HTR-8/SVneo (cell line): ENCODE data around the gene CEACAM19.
"Not testable (repeated sequence)": the region's sequence is repeated elsewhere in the genome, so short reads cannot be mapped to it uniquely, and the experiment has no call there.

ENCODE experiments used
- DNase-seq: peaks from one replicate; pipeline ENCODE4 v3.0.0; 2011; ENCODE audit warnings: low spot score, mixed read lengths; ENCODE audit not compliant: insufficient read length
- FAIRE-seq: peaks from 2 replicates; lab custom pipeline; 2011; peaks lifted over from hg19 to GRCh38; lab: Jason Lieb, UNC

CEACAM19 gene

DNA sequence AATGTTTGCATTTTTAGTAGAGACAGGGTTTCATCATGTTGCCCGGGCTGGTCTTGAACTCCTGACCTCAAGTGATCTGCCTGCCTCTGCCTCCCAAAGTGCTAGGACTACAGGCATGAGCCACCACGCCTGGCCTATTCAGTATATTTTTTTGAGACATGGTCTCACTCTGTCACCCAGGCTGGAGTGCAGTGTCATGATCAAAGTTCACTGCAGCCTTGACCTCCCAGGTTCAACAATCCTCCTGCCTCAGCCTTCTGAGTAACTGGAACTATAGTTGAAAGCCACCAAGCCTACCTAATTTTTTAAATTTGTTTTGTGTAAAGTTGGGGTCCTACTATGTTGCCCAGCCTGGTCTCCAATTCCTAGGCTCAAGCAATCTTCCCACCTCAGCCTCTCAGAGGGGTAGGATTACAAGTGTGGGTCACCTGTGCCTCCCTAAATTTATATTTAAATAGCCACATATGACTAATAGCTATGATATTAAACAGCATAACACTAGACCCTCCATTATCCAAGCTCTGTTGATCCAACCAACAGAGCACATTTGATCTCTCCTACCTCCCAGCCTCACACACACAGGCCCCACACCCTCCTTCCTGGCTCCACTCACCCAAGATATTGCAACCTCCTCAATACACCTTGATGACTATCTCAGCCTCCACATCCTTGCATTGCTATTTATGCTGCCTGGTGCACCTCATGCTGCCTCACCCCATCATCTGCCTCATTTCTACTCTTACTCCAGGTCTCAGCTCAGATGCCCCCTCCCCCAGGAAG, 2.1 kb upstream of the CEACAM19 start:
- FAIRE-seq (no peak), DNase-seq (no peak)

DNA sequence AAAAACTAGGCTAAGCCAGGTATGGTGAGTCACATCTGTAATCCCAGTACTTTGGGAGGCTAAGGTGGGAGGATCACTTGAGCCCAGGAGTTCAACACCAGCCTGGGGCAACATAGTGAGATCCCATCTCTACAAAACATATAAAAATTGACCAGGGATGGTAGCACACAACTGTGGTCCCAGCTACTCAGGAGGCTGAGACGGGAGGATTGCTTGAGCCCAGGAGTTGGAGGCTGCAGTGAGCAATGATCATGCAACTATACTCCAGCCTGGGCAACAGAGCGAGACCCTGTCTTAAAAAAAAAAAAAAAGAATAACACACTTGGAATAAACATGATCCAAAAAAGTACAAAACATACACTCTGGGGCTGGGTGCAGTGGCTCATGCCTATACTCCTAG, 1.3 kb upstream of the CEACAM19 start:
- not testable (repeated sequence) for FAIRE-seq, DNase-seq

DNA sequence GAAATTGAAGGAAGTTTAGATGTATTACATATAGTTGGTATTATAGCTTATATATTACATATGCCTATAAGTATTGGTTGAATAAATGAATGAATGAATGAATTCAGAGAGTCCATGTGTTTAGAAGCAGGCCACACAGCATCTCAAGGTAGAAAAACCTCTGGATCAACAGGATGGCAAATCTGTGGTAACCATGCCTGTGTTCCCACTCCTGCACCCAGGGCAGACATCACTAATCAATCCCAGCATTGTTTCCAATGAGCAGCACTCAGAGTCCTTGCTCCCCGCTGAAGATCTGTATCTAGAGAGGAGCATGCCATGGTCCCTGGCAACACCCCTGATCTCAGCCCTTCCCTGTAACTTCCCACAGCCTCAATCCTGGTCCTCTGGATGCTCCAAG, 944 bp downstream of the CEACAM19 start:
- no peak for DNase-seq
- FAIRE-seq = peak; percentile 31

DNA sequence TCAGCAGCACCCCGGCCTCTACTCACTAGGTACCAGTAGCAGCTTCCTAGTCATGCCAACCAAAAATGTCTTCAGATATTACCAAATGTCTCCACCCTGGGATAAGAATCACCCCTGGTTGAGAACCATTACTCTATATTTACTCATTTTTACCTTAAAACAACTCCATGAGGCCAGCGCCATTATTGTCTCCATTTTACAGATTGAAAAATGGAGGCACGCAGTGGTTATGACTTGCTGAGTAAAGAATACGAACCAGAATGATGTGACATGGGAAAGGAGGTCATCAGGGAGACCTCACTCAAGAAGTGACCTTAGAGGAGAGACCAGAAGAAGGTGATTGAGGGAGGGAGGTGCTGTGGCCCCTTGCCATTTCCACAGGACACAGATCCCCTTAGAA, 2.2 kb downstream of the CEACAM19 start:
- no peak for FAIRE-seq
- DNase-seq = no peak

DNA sequence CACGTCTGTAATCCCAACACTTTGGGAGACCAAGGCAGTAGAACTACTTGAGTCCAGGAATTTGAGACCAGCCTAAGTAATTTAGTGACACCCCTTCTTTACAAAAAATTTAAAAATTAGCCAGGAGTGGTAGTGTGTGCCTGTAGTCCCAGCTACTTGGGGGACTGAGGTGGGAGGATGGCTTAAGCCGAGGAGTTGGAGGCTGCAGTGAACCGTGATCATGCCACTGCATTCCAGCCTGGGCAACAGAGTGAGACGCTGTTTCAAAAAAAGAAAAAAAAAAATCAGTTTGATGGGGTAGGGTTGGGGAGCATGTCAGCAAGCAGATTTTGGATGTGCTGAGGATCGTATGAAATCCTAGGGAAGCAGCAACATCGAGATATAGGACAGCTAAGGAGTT, 4.2 kb downstream of the CEACAM19 start:
- no peak for FAIRE-seq
- DNase-seq = no peak

DNA sequence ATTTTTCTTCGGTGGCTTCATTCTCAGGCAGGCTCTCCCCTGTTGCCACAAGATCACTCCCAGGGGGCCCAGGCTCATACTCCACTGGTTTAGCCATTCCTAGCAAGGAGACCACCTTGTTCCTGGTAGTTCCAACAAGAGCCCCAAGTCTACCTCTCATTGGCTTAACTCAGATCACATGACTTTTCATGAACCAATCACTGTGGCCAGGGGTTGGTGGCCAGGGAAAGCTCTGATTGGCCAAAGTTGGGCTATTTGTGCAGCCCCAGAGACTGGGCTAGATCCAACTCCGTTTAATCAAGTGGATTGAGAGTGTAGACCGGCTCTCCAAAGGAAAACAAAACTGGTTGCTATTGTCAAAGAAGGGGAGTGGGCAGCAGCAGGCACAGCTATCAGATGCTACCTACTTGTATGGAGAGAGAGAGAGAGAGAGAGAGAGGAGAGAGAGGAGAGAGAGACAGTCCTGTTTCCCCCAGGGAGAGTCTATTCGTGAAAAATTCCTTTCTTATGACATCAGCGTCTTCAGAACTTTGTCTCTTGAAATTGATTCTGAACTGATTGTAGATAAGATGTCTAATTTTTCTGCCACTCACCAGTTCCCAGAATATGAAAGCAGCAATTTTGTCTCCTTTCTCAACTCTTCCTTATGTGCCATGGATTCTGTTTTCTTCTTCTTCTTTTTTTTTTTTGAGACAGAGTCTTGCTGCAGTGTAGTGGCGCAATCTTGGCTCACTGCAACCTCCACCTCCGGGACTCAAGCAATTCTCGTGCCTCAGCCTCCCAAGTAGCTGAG, 5.9 kb downstream of the CEACAM19 start:
- FAIRE-seq = peak; percentile 52
- no peak for DNase-seq

DNA sequence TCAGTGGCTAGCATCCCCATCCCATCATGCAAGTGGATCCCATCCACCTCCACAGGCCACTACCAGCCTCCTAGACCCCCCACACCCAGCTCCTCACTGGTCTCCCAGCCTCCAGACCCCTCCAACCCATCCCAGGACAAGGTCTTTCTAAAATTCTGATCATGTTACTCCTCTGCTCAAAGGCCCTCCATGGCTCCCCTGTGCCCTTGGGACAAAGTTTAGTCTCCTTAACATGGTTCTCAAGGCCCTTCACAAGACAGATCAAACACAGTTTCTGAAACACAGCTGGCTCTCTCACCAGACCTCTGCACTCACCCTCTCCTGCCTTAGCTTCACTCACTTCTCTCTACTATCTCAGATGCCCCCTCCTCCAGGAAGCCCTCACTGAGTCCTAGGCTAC, 9.3 kb downstream of the CEACAM19 start:
- no peak for DNase-seq
- no peak for FAIRE-seq

DNA sequence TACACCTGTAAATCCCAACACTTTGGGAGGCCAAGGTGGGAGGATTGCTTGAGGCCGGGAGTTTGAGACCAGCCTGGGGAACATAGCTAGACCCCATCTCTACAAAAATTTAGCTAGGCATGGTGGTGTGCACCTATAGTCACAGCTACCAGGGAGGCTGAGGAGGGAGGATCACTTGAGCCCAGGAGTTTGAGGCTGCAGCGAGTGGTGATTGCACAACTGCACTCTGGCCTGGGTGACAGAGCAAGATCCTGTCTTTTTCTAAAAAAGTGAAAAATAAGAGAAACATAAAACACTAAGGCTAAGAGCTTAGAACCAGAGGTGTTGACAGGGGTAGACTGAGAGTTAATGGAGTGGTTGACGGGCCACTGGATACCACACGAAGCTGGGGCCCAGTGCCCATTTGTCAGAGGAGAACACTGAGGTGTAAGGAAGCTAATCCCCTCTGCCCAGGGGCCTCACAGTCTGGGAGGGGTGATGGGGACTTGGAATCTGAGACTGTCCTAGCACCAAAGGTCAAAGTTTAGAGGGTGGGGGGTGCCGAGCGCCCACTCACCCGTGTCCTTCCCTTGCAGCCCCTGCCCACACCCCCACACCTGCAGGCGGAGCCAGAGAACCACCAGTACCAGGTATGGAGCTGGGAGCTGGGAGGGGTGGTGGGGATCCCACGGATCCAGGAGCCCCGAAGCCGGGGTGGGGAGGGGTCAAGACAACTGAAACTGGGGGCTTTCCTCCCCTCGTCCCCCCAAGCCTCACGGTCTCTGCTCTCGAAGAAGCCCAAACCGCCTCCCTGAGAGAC, 10.9 kb downstream of the CEACAM19 start:
- DNase-seq (no peak), FAIRE-seq (no peak)

DNA sequence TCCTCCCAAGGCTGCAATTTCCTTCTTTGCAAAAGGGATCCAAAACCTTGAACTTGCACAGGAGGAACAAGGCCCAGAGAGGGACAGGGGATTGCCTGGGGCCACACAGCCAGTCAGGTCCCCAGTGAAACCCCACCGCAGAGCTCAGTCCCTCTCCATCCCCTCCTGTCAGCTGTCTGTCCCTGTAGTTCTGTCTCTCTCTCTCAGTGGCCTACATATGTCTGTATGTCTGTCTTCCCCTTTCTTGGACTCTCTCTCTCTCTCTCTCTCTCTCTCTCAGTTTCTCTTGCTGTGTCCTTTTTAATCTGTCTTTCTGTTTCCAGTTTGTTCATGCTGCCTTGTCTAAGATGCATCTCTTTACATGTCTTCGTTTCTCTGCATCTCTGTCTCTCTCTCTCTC, 11.5 kb downstream of the CEACAM19 start:
- no peak for DNase-seq
- no peak for FAIRE-seq

DNA sequence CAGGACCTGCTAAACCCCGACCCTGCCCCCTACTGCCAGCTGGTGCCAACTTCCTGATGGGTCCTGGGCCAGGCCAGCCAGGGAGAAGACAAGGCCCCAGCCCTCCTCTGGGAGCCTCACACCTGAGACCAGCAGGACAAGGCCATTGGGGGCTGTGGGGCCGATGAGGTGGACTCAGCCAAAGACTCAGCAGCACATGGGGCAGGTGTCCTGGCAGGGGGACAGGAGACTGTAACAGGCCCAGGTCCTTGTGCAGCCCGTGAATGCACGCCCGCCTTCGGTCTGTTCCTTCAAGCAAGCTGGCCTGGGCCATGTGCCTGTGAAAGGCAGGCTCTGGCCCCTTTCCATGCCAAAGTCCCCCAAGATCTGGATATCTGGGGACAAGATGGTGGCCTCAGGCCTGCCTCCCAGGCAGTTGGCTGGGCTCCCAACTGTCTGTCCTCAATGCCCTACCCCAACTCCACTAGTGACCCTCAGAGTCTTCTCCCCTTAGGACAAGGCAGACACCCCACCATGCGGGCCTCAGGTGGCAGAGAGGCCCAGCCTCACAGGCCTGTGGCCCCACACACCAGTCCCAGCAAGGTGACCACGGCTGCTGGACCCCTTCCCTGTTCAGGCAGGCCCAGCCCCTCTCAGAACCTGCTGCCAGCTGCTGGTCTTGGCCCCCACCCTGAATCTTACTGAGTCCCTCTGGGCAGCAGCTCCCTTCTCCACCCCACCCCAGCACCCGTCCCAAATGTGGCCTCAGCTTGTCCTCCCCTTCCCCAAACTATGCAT, 12.3 kb downstream of the CEACAM19 start:
- FAIRE-seq (no peak), DNase-seq (no peak)

DNA sequence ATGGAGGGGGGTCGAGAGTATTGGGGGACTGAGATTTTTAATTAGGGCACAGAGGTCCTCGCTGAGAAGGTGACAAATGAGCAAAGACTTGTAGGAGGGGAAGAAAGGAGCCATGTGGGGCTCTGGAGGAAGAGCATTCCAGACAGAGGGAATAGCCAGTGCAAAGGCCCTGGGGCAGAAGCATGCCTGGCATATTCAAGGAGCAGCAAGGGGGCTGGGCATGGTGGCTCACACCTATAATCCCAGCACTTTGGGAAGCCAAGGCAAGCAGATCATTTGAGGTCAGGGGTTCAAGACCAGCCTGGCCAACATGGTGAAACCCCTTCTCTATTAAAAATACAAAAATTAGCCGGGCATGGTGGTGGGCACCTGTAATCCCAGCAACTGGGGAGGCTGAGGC, 13.1 kb downstream of the CEACAM19 start:
- DNase-seq, FAIRE-seq: not testable (repeated sequence)

DNA sequence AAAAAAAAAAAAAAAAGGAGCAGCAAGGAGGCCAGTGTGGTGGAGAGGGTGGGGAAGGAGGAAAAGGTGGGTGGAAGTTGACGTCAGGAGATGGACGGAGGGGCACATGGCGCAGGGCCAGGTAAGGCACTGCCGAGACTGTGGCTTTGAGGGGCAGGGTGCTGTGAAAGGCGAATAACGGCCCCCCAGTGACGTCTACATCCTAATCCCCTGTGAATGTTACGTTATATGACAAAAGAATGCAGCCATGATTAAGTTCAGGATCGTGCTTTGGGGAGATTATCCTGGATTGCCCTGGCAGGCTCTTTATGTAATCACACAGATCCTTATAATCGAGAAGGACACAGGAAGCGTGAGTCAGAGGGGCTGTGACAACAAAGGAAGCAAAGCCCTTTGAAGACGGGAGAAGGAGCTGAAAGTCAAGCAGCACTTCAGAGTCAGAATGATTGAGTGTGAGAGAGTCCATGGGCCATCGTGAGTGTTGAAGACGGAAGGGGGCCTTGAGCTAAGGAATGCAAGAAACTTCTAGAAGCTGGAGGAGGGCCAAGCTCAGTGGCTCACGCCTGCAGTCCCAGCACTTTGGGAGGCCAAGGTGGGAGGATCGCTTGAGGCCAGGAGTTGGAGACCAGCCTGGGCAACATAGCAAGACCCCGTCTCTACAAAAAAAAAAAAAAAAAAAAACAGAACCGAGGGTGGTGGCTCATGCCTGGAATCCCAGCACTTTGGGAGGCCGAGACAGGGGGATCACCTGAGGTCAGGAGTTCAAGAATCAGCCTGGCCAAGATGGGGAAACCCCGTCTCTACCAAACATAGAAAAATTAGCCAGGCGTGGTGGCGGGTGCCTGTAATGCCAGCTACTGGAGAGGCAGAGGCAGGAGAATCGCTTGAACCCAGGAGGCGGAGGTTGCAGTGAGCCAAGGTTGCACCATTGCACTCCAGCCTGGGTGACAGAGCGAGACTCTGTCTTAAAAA, 13.9 kb downstream of the CEACAM19 start:
- DNase-seq (peak; percentile 84), FAIRE-seq (no peak)

DNA sequence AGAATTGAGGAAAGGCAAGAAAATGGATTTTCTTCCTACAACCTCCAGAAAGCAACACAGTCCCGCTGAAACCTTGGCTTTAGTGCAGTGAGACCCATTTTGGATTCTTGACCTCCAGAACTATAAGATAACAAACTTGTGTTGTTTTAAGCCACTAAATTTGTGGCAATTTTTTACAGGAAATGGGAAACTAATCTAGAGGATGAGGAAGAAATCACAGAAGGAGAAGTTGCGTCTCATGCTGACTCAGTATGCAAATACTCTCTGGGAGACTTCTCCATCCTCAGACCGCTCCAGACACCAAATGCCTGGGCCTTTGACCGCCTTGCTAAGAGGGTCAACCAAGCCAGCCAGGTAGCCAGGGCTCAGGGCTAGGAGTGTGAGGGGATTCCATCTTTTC, 14.6 kb downstream of the CEACAM19 start:
- no peak for DNase-seq

DNA sequence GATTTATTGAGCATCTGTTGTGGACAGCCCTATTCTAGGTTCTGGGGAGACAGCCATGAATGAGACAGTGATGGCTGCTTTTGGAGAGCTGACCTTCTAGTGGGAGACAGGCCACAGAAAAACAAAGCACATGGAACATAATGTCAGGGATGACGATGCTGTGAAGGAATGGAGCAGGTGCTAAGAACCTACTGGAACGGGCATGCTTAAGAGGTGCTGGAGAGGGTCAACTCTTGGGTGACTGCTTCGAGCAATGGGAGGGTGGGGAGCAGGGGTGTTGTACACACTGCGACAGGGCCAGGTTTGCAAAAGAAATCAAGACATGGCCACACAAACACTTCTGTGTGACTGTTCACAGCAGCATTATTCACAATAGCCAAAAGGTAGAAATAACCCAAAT, 15.6 kb downstream of the CEACAM19 start:
- DNase-seq (no peak), FAIRE-seq (no peak)

More for the DNA sequence above, 14.6 kb downstream of the CEACAM19 start:
- no peak for FAIRE-seq

DNA sequence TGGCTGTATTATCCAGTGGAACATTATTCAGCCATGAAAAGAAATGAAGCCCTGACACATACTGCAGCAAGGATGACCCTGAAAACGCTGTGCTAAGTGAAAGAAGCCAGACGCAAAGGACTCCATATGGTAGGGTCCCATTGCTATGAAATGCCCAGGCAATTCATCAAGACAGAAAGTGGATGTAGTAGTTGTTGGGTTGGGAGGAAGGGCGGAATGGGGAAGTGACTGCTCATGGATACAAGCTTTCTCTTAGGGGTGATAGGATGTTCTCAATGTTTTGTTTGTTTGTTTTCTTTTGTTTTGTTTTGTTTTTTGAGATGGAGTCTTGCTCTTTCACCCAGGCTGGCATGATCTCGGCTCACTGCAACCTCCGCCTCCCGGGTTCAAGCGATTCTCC, 16.6 kb downstream of the CEACAM19 start:
- no peak for FAIRE-seq

DNA sequence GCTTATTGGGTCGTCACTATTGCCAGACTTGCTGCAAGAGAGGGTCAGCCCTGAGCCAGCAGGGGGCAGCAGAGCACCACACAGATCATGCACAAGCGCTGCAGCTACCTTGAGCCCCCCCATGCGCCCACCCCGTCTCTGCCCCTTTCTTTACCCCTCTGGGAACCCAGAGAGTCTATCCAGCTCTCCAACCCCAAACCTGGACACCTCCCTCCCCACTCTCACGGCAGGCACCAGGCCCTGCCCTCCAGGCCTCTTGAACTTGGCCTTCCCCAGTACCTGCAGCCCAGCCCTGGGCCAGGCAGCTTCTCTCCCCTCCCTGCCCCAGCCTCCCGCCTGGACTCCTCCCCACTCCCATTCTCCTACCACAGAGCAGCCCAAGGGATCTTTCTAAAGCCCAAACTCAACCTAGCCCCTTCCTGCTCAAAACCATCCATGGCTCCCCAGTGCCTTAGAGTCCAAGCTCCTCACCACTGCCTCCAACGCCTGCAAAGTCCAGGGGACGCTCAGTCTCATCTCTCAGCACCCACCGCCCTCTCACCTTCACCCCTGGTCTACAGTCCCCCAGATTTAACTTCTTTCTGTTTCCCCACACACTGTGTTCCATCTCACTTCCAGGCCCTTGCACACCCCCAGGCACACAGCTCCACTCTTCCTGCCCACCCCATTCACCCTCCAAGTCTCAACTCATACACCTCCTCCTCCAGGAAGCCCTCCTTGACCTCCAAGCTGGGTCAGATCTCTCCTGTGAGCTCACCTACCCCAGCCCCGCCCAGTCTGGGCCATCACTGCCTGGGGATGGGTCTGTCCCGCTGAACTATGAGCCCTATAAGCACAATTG, 18.2 kb downstream of the CEACAM19 start:
- FAIRE-seq (peak; percentile 52), DNase-seq (peak; percentile 57)

More for the DNA sequence above, 16.6 kb downstream of the CEACAM19 start:
- DNase-seq = no peak

DNA sequence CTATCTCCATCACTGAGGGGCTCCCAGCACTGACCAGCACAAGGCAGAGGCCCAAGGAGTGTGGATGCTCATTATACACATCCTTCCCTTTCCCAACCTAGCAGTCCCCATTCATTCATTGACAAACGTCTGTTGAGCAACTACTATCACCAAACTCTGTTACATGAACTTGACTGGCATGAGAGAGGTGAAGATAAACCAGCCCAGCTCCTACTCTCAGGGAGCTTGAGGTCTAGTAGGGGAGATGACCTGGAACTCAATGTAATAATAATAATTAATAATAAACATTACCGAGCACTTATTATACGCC, 18.8 kb downstream of the CEACAM19 start:
- DNase-seq (no peak), FAIRE-seq (no peak)

DNA sequence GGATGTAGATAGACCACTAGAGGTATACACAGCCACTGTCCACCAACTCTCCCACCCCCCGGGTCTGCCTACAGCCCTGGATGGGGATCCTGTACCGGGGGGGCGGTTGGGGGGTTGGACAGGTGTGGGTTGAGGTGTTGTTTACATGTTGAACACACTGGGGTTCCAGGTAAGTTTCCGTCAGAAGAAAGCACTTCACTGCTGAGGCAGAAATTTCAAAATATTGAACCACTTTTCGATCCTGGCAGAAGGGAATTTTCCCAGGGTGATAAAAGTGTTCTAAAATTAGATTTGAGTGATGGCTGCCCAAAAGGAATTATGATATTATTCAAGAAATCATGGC, 21.1 kb downstream of the CEACAM19 start:
- DNase-seq = no peak
- FAIRE-seq = no peak
